ENCODE results near the gene GOLGA5. TPM values are rescaled to one million over a fixed set of nuclear protein-coding genes. Genes with fewer than 3 reads are reported as not detected.

Gene GOLGA5
- total RNA-seq, 4 donors from 2014 or later, result 37.7 to 62.0 (median 40.0) TPM

DNA sequence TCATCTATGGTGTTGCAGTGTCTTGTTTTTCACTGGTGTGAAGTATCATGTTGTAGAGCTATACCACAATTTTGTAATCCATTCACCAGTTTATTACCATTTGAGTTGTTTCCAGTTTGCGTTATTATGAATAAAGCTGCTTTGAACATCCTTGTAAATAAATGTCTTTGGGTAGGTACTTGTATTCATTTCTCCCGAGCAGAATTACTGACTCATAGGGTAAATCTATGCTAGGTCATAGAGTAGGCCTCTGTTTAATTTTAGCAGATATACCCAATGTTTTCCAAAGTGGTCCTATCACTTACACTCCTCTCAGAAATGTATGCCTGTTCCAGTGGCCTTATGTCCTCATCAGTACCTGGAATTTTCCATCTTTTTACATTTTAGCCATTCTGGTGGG lies 6.6 kb upstream of the GOLGA5 start:
- TF ChIP-seq, protein P1, sequence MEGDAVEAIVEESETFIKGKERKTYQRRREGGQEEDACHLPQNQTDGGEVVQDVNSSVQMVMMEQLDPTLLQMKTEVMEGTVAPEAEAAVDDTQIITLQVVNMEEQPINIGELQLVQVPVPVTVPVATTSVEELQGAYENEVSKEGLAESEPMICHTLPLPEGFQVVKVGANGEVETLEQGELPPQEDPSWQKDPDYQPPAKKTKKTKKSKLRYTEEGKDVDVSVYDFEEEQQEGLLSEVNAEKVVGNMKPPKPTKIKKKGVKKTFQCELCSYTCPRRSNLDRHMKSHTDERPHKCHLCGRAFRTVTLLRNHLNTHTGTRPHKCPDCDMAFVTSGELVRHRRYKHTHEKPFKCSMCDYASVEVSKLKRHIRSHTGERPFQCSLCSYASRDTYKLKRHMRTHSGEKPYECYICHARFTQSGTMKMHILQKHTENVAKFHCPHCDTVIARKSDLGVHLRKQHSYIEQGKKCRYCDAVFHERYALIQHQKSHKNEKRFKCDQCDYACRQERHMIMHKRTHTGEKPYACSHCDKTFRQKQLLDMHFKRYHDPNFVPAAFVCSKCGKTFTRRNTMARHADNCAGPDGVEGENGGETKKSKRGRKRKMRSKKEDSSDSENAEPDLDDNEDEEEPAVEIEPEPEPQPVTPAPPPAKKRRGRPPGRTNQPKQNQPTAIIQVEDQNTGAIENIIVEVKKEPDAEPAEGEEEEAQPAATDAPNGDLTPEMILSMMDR (IDR thresholded peaks at IDR 0.05; ENCODE audit: low read depth), result no peak

- TF ChIP-seq, protein P1 (IDR thresholded peaks at IDR 0.05; ENCODE audit: low read depth), result no peak
Observed at GRCh38 chr14:92789457-92790089, 4.5 kb upstream of the GOLGA5 start.

GRCh38 chr14:92792885-92793284 lies 1.2 kb upstream of the GOLGA5 start:
- TF ChIP-seq, protein P1 (IDR thresholded peaks at IDR 0.05; ENCODE audit: low read depth), result no peak

DNA sequence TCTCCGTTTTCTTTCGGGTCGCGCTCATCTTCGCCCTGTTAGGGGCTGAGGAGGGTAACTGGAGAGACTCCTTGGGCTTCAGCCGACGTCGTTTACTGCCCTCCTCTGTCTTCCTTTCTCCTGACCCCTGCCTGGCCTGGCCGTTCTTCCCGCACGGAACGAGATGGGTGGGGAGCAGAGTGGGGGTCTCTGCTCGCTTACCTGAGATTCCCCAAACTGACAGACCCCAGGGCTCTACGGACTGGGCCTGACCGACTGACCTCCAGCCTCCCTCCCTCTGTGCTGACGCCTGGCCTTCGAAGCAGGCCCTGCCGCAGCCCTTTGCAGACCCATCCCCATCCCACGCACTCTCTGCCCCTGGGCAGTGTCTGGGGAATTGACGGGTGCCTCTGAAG lies 439 bp downstream of the GOLGA5 start:
- TF ChIP-seq, protein P1 (IDR thresholded peaks at IDR 0.05; ENCODE audit: low read depth), result no peak

- TF ChIP-seq, protein P1 (IDR thresholded peaks at IDR 0.05; ENCODE audit: low read depth), result no peak
Observed at GRCh38 chr14:92794961-92795360, 856 bp downstream of the GOLGA5 start.

- TF ChIP-seq, protein P1 (IDR thresholded peaks at IDR 0.05; ENCODE audit: low read depth), result no peak
Observed at GRCh38 chr14:92797935-92798653, 4.0 kb downstream of the GOLGA5 start.

- TF ChIP-seq, protein P1 (IDR thresholded peaks at IDR 0.05; ENCODE audit: low read depth), result no peak
Observed at GRCh38 chr14:92798811-92799210, 4.7 kb downstream of the GOLGA5 start.

Measured in subcutaneous adipose tissue (tissue), 4 donors.